GM18907 (cell line): Measurements from ENCODE around the gene SYNE1.
A peak's percentile ranks its signal among the peaks of the same experiment; 100 is the strongest.
"Not testable (repeated sequence)": the region's sequence is repeated elsewhere in the genome, so short reads cannot be mapped to it uniquely, and the experiment has no call there.

Source experiments
- ATAC-seq: cut with Tn5 transposase; IDR thresholded peaks from one replicate; pipeline ENCODE4 v1.9.1; 2021; ENCODE audit warnings: mild to moderate bottlenecking, moderate library complexity; ENCODE audit not compliant: unreplicated experiment

The SYNE1 gene

GRCh38 chr6:152571089-152571488 is 66.1 kb downstream of the SYNE1 start:
- no peak for ATAC-seq

- no peak for ATAC-seq
These were observed 70.9 kb downstream of the SYNE1 start for GRCh38 chr6:152566103-152566875.

- ATAC-seq, result no peak
These were observed 74.0 kb downstream of the SYNE1 start for GRCh38 chr6:152563177-152563576.

GRCh38 chr6:152558798-152559197 is 78.4 kb downstream of the SYNE1 start:
- not testable (repeated sequence) for ATAC-seq

GRCh38 chr6:152557502-152557901 is 79.7 kb downstream of the SYNE1 start:
- ATAC-seq, result no peak

- no peak for ATAC-seq
These were observed 82.3 kb downstream of the SYNE1 start for GRCh38 chr6:152554851-152555250.

- peak; percentile 96 for ATAC-seq
These were observed 84.4 kb downstream of the SYNE1 start for GRCh38 chr6:152552616-152553209.

GRCh38 chr6:152543519-152543918 is 93.6 kb downstream of the SYNE1 start:
- ATAC-seq, result no peak

GRCh38 chr6:152540381-152540780 is 96.8 kb downstream of the SYNE1 start:
- no peak for ATAC-seq

- no peak for ATAC-seq
These were observed 102.6 kb downstream of the SYNE1 start for GRCh38 chr6:152534541-152534940.

- ATAC-seq, result no peak
These were observed 104.4 kb downstream of the SYNE1 start for GRCh38 chr6:152532556-152533422.

- ATAC-seq, result no peak
These were observed 105.5 kb downstream of the SYNE1 start for GRCh38 chr6:152531659-152532058.

- ATAC-seq, result no peak
These were observed 107.8 kb downstream of the SYNE1 start for GRCh38 chr6:152529369-152529768.

GRCh38 chr6:152514120-152514519 is 123.0 kb downstream of the SYNE1 start:
- ATAC-seq, result not testable (repeated sequence)

GRCh38 chr6:152509916-152510315 is 127.2 kb downstream of the SYNE1 start:
- no peak for ATAC-seq

GRCh38 chr6:152508477-152508876 is 128.7 kb downstream of the SYNE1 start:
- no peak for ATAC-seq

GRCh38 chr6:152503546-152503945 is 133.6 kb downstream of the SYNE1 start:
- ATAC-seq, result no peak

- ATAC-seq, result no peak
These were observed 134.6 kb downstream of the SYNE1 start for GRCh38 chr6:152502421-152503188.

- no peak for ATAC-seq
These were observed 137.2 kb downstream of the SYNE1 start for GRCh38 chr6:152499931-152500330.

GRCh38 chr6:152496731-152497130 is 140.4 kb downstream of the SYNE1 start:
- ATAC-seq, result no peak

GRCh38 chr6:152495456-152495855 is 141.7 kb downstream of the SYNE1 start:
- not testable (repeated sequence) for ATAC-seq
